ENCODE results near the gene LMNA.

- TF ChIP-seq CTCF (IDR thresholded peaks at IDR 0.05 in 4 of 5, conservative IDR thresholded peaks at IDR 0.05 in 1 of 5): no peak
- no peak for TF ChIP-seq POLR2A (IDR thresholded peaks at IDR 0.05)
Measured at GRCh38 chr1:156172696-156173470, 58.4 kb downstream of the LMNA start.

All from gastrocnemius medialis (tissue), 4 donors.